ENCODE results near the gene B4GALT5.

DNA sequence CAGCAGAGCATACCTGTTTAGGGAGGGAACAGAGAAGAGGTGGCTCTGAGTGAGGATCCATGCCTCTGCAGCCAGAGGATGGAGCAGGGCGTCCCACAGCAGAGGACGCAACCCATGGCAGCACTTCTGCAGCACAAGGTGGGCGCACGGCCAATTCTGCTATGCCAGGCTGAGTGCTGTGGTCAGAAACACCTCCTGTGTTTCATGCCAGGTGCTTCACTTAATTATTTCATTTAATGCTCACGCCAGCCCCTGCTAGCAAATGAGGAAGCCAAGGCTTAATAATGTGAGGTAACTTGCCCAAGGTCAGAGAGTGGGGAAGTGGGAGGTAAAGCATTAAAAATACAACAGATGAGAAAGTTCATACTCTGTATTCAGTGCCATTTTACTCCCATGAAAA, 77.2 kb downstream of the B4GALT5 start:
- TF ChIP-seq CTCF (IDR thresholded peaks at IDR 0.05), result no peak
- no peak for TF ChIP-seq POLR2A (IDR thresholded peaks at IDR 0.05)

Measured in lower leg skin (tissue), 3 donors.